HL-60/S4 treated with phorbol 12-myristate 13-acetate at 8.2 ng/mL for 4 days and 3 days (cell line): Measurements from ENCODE around the gene PPIE.
"Not testable (repeated sequence)": the region's sequence is repeated elsewhere in the genome, so short reads cannot be mapped to it uniquely, and the experiment has no call there.

Experiments
- in situ Hi-C: fragments of 300-500 bp; cut with MboI; formaldehyde crosslinking; loops from 2 replicates; pipeline ENCODE4 v1.15.0; 2022; ENCODE audit warnings: low sequenced_read_pairs

PPIE gene

GRCh38 chr1:39776886-39777285, 38.2 kb downstream of the PPIE start:
- in situ Hi-C loops = no loop called here

DNA sequence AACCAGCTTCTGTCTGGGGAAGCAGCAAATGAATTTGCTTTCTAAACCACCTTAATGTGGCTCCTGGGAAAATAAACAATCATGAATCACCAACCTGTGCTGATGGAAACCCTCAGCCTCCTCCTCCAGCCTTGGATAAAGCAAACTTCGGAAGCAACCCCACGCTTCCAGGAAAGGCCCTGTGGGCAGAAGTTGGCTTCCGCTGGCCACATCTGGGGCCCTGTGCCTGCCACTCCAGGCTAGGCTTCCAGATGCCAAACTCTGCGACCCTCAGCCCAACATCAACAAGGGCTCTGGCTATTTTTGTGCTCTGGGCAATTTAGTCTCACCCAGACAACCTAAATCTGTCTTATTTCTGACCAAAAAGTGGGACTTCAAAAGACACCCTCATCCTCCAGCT, 38.6 kb downstream of the PPIE start:
- in situ Hi-C loops = no loop called here

DNA sequence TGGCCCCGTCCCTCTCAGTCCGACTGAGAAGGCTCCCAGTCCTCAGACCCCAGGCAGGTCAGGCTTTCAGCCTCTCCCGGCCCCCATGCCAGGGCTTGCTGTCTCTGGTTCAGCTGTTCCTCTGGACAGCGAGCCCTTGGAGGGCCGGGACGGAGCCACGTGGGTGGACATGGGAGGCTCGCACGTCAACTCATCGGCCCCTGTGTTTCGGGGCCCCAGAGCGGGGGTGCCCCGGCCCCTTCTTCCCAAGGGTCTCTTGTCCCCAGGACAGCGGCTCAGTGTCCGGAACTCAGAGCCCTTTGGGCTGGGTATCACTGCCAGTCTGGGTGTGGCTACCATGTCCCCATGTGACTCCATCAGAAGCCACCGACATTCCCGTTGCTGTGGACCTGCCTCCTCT, 39.2 kb downstream of the PPIE start:
- in situ Hi-C loops = not testable (repeated sequence)

- in situ Hi-C loops = not testable (repeated sequence)
Measured at GRCh38 chr1:39778463-39779099, 39.9 kb downstream of the PPIE start.

GRCh38 chr1:39779137-39779536, 40.5 kb downstream of the PPIE start:
- in situ Hi-C loops = no loop called here

DNA sequence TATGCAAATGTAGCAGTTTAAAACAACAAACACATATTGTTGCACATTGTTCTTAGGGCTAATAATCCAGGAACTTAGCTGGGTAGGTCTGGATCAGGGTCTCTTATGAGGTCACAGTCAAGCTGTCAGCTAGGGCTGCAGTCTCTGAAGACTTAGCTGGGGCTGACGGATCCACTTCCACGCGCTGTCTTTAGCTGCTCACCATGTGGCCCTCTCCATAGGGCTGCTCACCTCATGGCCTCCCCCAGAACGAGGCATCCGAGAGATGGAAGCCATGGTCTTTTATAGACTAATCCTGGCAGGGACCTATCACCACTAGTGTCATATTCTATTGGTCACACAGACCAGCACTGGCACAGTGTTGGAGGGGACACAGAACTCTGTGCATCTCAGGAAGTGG, 41.1 kb downstream of the PPIE start:
- in situ Hi-C loops = no loop called here

DNA sequence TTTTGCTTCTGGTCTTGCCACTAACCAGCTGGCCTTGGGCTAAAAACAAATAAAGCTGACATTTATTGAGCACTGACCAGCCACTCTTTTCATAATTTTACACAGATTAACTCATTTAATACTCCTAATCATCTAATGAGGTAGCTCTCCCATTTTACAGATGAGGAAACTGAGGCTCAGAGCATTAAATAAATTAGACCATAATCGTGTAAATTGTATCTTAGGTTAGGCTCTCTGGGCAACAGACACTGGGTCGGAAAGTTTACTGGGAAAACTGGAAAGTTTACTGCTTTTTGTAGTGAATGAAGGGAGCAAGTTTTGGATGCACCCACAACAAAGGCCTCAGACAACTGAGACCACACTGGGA, 42.6 kb downstream of the PPIE start:
- in situ Hi-C loops = no loop called here

- in situ Hi-C loops = no loop called here
Measured at GRCh38 chr1:39782103-39782502, 43.4 kb downstream of the PPIE start.

DNA sequence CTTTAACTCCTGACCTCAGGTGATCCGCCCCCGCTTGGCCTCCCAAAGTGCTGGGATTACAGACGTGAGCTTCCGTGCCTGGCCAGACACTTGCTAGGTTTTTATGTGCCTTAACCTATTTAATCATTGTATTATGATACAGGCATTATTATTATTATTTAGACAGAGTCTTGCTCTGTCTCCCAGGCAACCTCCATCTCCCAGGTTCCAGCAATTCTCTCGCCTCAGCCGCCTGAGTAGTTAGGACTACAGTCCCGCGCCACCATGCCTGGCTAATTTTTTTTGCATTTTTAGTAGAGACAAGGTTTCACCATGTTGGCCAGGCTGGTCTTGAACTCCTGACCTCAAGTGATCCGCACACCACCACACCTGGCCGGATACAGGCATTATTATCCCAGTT, 44.0 kb downstream of the PPIE start:
- in situ Hi-C loops = not testable (repeated sequence)

GRCh38 chr1:39786303-39787107, 47.8 kb downstream of the PPIE start:
- in situ Hi-C loops = not testable (repeated sequence)

- in situ Hi-C loops = not testable (repeated sequence)
Measured at GRCh38 chr1:39787108-39787375, 48.4 kb downstream of the PPIE start.

DNA sequence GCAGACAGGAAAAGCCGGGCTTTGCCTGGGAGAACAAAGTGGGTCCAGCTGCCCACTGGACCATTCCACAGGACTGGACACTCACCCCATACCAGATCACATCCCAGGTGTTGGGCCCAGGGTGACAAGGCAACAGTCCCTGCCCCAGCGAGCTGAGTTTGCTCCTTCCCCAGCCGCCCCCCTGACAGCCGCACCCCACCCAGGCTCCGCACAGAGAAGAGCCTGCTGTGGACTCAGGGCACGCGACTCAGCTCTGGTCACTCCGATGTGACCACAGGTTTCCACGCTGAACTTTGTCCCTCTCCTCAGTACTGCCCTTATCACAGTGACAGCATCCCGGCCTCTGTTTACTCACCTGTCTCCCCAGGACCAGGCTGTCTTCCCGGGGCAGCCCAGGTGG, 48.8 kb downstream of the PPIE start:
- in situ Hi-C loops = no loop called here

DNA sequence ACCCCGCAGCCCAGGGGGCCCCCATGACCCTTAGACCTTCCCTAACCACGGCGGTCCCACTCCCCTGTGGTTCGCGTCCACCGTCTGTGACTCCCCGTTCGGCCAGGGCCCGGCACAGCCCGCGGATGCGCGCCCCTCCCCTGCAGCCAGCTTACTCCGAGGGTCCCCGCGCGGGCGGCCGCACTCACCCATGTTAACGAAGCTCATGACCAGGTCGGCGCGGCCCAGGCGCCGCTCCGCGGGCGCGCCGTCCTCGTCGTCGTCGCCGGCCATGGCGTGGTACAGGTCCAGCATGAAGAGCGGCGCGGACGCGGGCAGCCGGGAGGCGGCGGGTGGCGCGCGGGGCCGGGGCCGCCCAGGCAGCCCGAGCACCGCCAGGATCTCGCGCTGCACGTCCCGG, 49.3 kb downstream of the PPIE start:
- in situ Hi-C loops = not testable (repeated sequence)

DNA sequence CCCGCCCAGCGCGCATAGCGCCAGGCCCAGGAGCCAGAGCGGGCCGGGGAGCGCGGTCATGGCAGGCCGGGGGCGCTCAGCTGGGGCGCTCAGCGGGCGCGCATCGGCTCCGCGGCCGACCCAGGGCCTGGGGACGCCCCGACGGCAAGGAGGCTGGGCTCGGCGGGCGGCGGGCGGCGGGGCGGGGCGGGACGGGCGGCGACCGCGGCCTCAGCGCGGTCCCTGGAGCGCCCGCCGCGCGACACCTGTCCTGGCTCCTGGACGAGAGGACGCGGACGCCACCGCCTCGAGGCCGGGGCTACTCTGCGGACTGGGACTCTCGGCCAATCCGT, 49.7 kb downstream of the PPIE start:
- in situ Hi-C loops = no loop called here

DNA sequence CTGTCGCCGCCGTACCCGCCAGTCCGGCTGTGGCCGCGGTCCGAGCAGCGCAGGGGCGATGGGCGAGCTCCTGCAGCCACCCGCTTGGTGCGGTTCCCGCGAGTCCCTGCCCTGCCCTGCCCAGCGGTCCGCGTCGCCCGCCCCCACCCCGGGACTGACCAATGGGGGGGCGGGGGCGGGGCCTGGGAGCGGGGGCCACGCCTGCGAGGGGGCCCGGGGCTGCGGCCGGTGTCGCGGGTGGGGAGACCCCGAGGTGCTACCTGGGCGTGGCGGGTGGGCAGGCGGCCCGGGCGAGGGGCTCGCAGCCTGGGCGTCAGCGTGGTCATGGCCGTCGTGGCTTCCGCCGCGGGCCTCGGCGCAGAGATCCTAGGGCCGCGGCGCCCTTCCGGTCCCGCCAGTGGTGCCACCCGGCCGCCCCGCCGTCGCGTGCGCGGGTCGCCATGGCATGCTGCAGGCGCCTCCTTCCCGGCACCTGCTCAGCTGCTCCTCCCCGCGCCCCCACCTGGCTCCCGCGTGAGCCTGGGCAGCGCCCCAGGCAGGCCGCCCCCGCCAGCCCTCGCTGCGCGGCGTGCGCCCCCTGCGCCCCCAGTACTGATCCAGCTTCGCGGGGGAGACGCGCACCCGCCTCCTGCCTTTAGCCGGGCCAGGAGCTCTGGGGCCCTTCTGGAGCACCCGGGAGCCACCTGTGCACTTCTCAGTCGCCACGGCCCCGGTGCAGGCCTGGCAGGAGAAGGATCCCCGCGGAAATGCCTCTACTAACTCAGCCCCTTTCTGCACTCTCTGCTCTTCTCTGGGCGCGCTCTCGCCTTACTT, 50.3 kb downstream of the PPIE start, which contains the start of gene BMP8B:
BMP8B (minus strand) TSS at position 108 of the 813 bp plus-strand sequence. CDS start 380 bp downstream, outside the sequence.
- in situ Hi-C loops = no loop called here

GRCh38 chr1:39789571-39790110, 51.0 kb downstream of the PPIE start:
- in situ Hi-C loops = no loop called here

DNA sequence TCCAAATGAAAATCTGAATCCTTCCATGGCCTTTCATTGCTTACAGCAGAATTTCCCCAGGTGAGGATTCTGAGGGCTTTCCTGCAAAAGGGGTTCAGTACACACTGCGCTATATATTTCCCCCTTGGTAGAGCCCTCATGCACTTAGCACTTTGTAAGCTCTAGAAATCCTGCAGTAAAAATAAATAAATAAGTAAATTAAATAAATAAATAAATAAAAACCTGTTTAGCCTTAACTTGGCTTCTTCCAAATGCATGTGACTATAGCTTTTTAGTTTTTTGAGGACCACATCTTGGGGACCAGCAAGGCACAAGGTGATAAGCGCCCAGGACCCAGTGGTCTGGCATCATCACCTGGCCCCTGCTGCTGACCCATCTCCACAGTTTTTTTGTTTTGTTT, 53.2 kb downstream of the PPIE start:
- in situ Hi-C loops = no loop called here

GRCh38 chr1:39795651-39796050, 57.0 kb downstream of the PPIE start:
- in situ Hi-C loops = no loop called here

DNA sequence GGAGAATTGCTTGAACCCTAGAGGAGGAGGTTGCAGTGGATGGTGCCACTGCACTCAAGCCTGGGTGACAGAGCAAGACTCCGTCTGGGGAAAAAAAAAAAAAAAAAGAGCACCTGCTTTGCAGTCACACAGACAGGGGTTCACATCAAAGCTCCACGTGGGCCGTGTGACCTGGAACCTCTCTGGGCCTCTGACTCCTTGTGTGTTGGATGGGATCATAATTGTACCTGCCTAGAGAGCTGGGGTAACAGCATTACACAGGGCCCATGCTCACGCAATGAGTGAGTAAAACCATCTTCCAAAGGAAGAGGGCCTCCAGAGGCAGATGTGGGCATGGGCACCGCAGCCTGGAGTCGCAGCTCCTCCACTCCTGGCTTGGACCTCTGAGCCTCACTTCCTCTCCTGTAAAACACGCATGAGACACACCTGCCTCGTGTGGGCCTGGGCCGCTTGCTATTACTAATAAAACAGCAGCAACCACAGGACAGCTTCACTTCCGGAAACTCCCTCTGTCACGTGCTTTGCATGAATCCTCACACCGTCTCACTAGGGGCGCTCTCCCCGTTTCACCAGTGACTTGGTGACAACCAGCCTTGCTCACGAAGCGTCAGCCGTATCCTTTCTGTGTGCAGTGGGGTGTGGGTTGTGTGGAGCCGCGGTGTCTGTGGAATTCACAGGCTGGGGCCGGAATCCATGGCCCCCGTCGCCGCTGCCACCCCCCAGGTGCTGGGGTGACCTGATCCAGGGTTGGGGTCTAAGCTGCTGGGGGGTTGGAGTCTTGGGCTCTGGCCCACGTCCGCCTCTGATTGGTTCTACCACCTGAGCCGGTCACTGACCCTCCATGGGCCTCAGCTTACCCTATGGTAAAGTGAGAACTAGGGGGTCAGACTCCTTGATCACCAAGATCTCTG, 60.4 kb downstream of the PPIE start:
- in situ Hi-C loops = not testable (repeated sequence)

DNA sequence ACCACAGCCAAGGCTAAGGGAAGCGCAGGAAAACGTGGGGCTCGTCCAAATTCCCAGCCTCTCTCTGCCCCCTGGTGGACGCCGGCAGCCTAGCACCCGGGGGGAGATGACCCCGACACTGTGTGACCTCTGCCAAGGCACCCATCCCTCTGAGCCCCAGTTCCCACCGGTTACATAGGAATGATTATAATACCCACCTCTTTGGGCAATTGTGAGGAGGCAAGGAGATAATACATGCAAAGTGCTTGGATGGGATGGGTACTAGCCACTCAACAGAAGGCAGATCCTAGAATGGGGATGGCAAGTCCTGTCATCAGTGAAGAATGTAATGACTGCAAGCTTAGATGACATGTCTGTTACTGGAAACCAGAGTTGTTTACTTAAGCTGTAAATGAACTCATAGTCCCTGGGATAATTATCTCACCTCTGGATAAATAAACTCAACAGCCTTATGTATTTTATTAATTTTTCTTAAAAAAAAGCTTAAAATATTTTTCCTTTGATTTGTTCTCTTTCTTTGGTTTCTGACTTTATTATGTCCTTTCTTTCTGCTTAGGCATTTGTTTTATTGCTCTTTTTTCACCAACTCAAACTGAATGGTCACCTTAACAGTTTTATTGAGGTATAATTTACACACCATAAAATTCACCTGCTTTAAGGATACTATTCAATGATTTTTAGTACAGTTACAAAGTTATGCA, 61.2 kb downstream of the PPIE start:
- in situ Hi-C loops = no loop called here
